Measurements from ENCODE around the gene CSTF3.

GRCh38 chr11:33044285-33044756 is 117.0 kb downstream of the CSTF3 start:
- no peak for TF ChIP-seq CTCF (IDR thresholded peaks at IDR 0.05)
- TF ChIP-seq POLR2AphosphoS5 (IDR thresholded peaks at IDR 0.05): no peak
- no peak for TF ChIP-seq POLR2A (IDR thresholded peaks at IDR 0.05)

Data from upper lobe of left lung (tissue), 4 donors.